SU-DHL-6 (cell line): ENCODE results near the gene OR4E2.
A peak's percentile ranks its signal among the peaks of the same experiment; 100 is the strongest.

ENCODE experiments used
- CTCF ChIP-seq: fragments of 200-600 bp; sonication (generic); IDR thresholded peaks from one replicate; pipeline ENCODE4 v1.5.1; 2017; ENCODE audit warnings: antibody characterized with exemption, mild to moderate bottlenecking, low read length, moderate library complexity; ENCODE audit not compliant: insufficient read depth, poor library complexity, severe bottlenecking
- EZH2phosphoT487 ChIP-seq: fragments of 200-600 bp; sonication (generic), shearing (Covaris generic); conservative IDR thresholded peaks from 2 replicates; pipeline ENCODE4 v1.6.1; 2018; ENCODE audit warnings: mild to moderate bottlenecking, antibody characterized with exemption, low read length, moderate library complexity, mixed read lengths

- peak; percentile 58 for TF ChIP-seq CTCF
- TF ChIP-seq EZH2phosphoT487 = no peak
Observed at GRCh38 chr14:21711360-21711961, 57.8 kb downstream of the OR4E2 start.
